HG03025 (cell line): Measurements from ENCODE around the gene PTPRN2.
"Not testable (repeated sequence)": the region's sequence is repeated elsewhere in the genome, so short reads cannot be mapped to it uniquely, and the experiment has no call there.

Experiments used
- ATAC-seq: cut with Tn5 transposase; IDR thresholded peaks from one replicate; pipeline ENCODE4 v1.9.1; 2021; ENCODE audit warnings: mild to moderate bottlenecking, moderate library complexity; ENCODE audit not compliant: unreplicated experiment, low FRiP score

Gene PTPRN2

GRCh38 chr7:157597562-157597961 lies 990.1 kb downstream of the PTPRN2 start:
- ATAC-seq, result no peak

- no peak for ATAC-seq
Measured at GRCh38 chr7:157596881-157597280, 990.7 kb downstream of the PTPRN2 start.

- ATAC-seq, result no peak
Measured at GRCh38 chr7:157596471-157596870, 991.2 kb downstream of the PTPRN2 start.

- no peak for ATAC-seq
Measured at GRCh38 chr7:157596026-157596425, 991.6 kb downstream of the PTPRN2 start.

GRCh38 chr7:157595086-157595855 lies 992.4 kb downstream of the PTPRN2 start:
- ATAC-seq, result no peak

- no peak for ATAC-seq
Measured at GRCh38 chr7:157594306-157594705, 993.3 kb downstream of the PTPRN2 start.

GRCh38 chr7:157593541-157593940 lies 994.1 kb downstream of the PTPRN2 start:
- ATAC-seq, result no peak

GRCh38 chr7:157592636-157593320 lies 994.8 kb downstream of the PTPRN2 start:
- not testable (repeated sequence) for ATAC-seq

GRCh38 chr7:157590526-157590925 lies 997.1 kb downstream of the PTPRN2 start:
- no peak for ATAC-seq

- ATAC-seq, result no peak
Measured at GRCh38 chr7:157589680-157590079, 997.9 kb downstream of the PTPRN2 start.

- ATAC-seq, result no peak
Measured at GRCh38 chr7:157587805-157588560, 999.6 kb downstream of the PTPRN2 start.

GRCh38 chr7:157587051-157587804 lies 1000.4 kb downstream of the PTPRN2 start:
- ATAC-seq, result no peak

GRCh38 chr7:157586426-157586955 lies 1001.1 kb downstream of the PTPRN2 start:
- no peak for ATAC-seq

- ATAC-seq, result no peak
Measured at GRCh38 chr7:157585113-157585861, 1002.3 kb downstream of the PTPRN2 start.

GRCh38 chr7:157584420-157584819 lies 1003.2 kb downstream of the PTPRN2 start:
- ATAC-seq, result no peak

GRCh38 chr7:157581740-157582139 lies 1005.9 kb downstream of the PTPRN2 start:
- no peak for ATAC-seq

- ATAC-seq, result no peak
Measured at GRCh38 chr7:157580324-157580723, 1007.3 kb downstream of the PTPRN2 start.

- no peak for ATAC-seq
Measured at GRCh38 chr7:157579425-157579824, 1008.2 kb downstream of the PTPRN2 start.

- no peak for ATAC-seq
Measured at GRCh38 chr7:157577796-157578339, 1009.8 kb downstream of the PTPRN2 start.
